ENCODE data around the gene PAPPA. TPM values are rescaled to one million over a fixed set of nuclear protein-coding genes. Genes with fewer than 3 reads are reported as not detected.

The PAPPA gene
- total RNA-seq, 4 donors from 2014 or later = 0.29 to 17.1 (median 2.4) TPM

- intact Hi-C loops (cut with DNase I; ENCODE audit: low total_unique reads) = no loop called here
- Histone ChIP-seq H3K27me3 (no peaks in the 10 kb centered on the region), H3K4me1 (no peaks in the 10 kb centered on the region), H3K9me3 (no peaks in the 10 kb centered on the region), H3K36me3 (no peaks in the 10 kb centered on the region), H3K4me3 (no peak overlapping the region), H3K27ac (no peak overlapping the region)
- DNase-seq = no peak
- TF ChIP-seq POLR2A (IDR thresholded peaks at IDR 0.05) (no peak), CTCF (IDR thresholded peaks at IDR 0.05) (no peak)
Measured at GRCh38 chr9:116434314-116434713, 280.7 kb downstream of the PAPPA start.

GRCh38 chr9:116435706-116436105 is 282.1 kb downstream of the PAPPA start:
- no peaks in the 10 kb centered on the region for H3K27me3 ChIP-seq
- intact Hi-C loops (cut with DNase I; ENCODE audit: low total_unique reads) = no loop called here
- no peaks in the 10 kb centered on the region for H3K9me3 ChIP-seq
- no peak for TF ChIP-seq POLR2A (IDR thresholded peaks at IDR 0.05)
- no peak for TF ChIP-seq CTCF (IDR thresholded peaks at IDR 0.05)
- H3K27ac ChIP-seq = no peak overlapping the region
- H3K4me1 ChIP-seq = no peaks in the 10 kb centered on the region
- no peaks in the 10 kb centered on the region for H3K36me3 ChIP-seq
- H3K4me3 ChIP-seq = no peak overlapping the region
- DNase-seq = no peak

- no peaks in the 10 kb centered on the region for H3K9me3 ChIP-seq
- intact Hi-C loops (cut with DNase I; ENCODE audit: low total_unique reads) = no loop called here
- H3K36me3 ChIP-seq = no peaks in the 10 kb centered on the region
- no peak overlapping the region for H3K4me3 ChIP-seq
- no peaks in the 10 kb centered on the region for H3K4me1 ChIP-seq
- no peak overlapping the region for H3K27ac ChIP-seq
- no peak for DNase-seq
- no peaks in the 10 kb centered on the region for H3K27me3 ChIP-seq
- TF ChIP-seq CTCF (IDR thresholded peaks at IDR 0.05) (no peak), POLR2A (IDR thresholded peaks at IDR 0.05) (no peak)
Measured at GRCh38 chr9:116436121-116436520, 282.5 kb downstream of the PAPPA start.

- intact Hi-C loops (cut with DNase I; ENCODE audit: low total_unique reads) = no loop called here
- Histone ChIP-seq H3K27me3 (no peaks in the 10 kb centered on the region), H3K9me3 (no peaks in the 10 kb centered on the region), H3K4me3 (no peak overlapping the region), H3K4me1 (no peaks in the 10 kb centered on the region), H3K27ac (no peak overlapping the region), H3K36me3 (no peaks in the 10 kb centered on the region)
- DNase-seq = no peak
- TF ChIP-seq CTCF (IDR thresholded peaks at IDR 0.05) (no peak), POLR2A (IDR thresholded peaks at IDR 0.05) (no peak)
Measured at GRCh38 chr9:116437411-116438370, 284.1 kb downstream of the PAPPA start.

GRCh38 chr9:116442528-116442927 is 288.9 kb downstream of the PAPPA start:
- TF ChIP-seq POLR2A (IDR thresholded peaks at IDR 0.05) = no peak
- TF ChIP-seq CTCF (IDR thresholded peaks at IDR 0.05) = no peak
- no peaks in the 10 kb centered on the region for H3K4me1 ChIP-seq

More at GRCh38 chr9:116442528-116442927, 288.9 kb downstream of the PAPPA start:
- H3K4me3 ChIP-seq = no peak overlapping the region
- intact Hi-C loops (cut with DNase I; ENCODE audit: low total_unique reads) = no loop called here
- no peaks in the 10 kb centered on the region for H3K36me3 ChIP-seq
- H3K9me3 ChIP-seq = no peaks in the 10 kb centered on the region
- H3K27me3 ChIP-seq = no peaks in the 10 kb centered on the region
- no peak overlapping the region for H3K27ac ChIP-seq
- DNase-seq = no peak

Measured in uterus (tissue), 4 donors.